ENCODE measurements around the gene MACO1.

DNA sequence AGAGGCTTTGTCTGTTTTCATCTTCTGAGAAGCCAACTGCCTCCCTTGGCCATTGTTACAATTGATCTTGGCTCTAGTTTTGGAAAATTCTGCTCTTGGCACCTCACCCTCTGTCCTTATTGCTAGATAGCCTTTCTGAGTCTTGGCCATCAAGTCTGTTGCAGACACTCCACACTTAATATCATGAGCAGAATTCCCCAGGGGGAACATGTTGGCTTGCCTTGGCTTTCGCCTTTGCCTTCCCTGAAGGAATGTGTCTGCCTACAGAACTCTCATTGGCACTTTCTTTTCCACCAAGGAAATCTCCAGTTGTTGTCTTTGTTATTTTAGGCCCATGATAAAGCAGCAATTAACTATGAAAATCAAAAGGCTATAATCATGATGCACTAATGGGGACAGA, 70.0 kb downstream of the MACO1 start:
- TF ChIP-seq, protein P1, sequence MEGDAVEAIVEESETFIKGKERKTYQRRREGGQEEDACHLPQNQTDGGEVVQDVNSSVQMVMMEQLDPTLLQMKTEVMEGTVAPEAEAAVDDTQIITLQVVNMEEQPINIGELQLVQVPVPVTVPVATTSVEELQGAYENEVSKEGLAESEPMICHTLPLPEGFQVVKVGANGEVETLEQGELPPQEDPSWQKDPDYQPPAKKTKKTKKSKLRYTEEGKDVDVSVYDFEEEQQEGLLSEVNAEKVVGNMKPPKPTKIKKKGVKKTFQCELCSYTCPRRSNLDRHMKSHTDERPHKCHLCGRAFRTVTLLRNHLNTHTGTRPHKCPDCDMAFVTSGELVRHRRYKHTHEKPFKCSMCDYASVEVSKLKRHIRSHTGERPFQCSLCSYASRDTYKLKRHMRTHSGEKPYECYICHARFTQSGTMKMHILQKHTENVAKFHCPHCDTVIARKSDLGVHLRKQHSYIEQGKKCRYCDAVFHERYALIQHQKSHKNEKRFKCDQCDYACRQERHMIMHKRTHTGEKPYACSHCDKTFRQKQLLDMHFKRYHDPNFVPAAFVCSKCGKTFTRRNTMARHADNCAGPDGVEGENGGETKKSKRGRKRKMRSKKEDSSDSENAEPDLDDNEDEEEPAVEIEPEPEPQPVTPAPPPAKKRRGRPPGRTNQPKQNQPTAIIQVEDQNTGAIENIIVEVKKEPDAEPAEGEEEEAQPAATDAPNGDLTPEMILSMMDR (CRISPR knock-in tag; IDR thresholded peaks at IDR 0.05): no peak
- TF ChIP-seq MAFK (conservative IDR thresholded peaks at IDR 0.05 in 1 of 2, IDR thresholded peaks at IDR 0.05 in 1 of 2; ENCODE audit: low read length in 2 of 2) (no peak), ZNF788 (CRISPR knock-in tag; IDR thresholded peaks at IDR 0.05; ENCODE audit: borderline replicate concordance) (no peak), CBX5 (CRISPR knock-in tag; IDR thresholded peaks at IDR 0.05; ENCODE audit: borderline replicate concordance) (no peak), GABPA (IDR thresholded peaks at IDR 0.05; ENCODE audit: low read depth, low read length) (no peak), GABPA (CRISPR knock-in tag; IDR thresholded peaks at IDR 0.05; ENCODE audit: low read depth) (no peak), NFIB (CRISPR knock-in tag; IDR thresholded peaks at IDR 0.05; ENCODE audit: borderline replicate concordance) (no peak), POLR2AphosphoS5 (IDR thresholded peaks at IDR 0.05; ENCODE audit: low read depth, low read length) (no peak), POLR2A (IDR thresholded peaks at IDR 0.05; ENCODE audit: insufficient read depth in 1 of 2, low read depth in 2 of 2, low read length in 2 of 2) (no peak), RAD21 (CRISPR knock-in tag; IDR thresholded peaks at IDR 0.05) (no peak), IRF2 (CRISPR knock-in tag; IDR thresholded peaks at IDR 0.05) (no peak)
- TF ChIP-seq, protein P2, sequence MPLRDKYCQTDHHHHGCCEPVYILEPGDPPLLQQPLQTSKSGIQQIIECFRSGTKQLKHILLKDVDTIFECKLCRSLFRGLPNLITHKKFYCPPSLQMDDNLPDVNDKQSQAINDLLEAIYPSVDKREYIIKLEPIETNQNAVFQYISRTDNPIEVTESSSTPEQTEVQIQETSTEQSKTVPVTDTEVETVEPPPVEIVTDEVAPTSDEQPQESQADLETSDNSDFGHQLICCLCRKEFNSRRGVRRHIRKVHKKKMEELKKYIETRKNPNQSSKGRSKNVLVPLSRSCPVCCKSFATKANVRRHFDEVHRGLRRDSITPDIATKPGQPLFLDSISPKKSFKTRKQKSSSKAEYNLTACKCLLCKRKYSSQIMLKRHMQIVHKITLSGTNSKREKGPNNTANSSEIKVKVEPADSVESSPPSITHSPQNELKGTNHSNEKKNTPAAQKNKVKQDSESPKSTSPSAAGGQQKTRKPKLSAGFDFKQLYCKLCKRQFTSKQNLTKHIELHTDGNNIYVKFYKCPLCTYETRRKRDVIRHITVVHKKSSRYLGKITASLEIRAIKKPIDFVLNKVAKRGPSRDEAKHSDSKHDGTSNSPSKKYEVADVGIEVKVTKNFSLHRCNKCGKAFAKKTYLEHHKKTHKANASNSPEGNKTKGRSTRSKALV (CRISPR knock-in tag; IDR thresholded peaks at IDR 0.05): no peak
- TF ChIP-seq, protein P3, sequence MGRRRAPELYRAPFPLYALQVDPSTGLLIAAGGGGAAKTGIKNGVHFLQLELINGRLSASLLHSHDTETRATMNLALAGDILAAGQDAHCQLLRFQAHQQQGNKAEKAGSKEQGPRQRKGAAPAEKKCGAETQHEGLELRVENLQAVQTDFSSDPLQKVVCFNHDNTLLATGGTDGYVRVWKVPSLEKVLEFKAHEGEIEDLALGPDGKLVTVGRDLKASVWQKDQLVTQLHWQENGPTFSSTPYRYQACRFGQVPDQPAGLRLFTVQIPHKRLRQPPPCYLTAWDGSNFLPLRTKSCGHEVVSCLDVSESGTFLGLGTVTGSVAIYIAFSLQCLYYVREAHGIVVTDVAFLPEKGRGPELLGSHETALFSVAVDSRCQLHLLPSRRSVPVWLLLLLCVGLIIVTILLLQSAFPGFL (CRISPR knock-in tag; IDR thresholded peaks at IDR 0.05): no peak
- TF ChIP-seq, protein P4, sequence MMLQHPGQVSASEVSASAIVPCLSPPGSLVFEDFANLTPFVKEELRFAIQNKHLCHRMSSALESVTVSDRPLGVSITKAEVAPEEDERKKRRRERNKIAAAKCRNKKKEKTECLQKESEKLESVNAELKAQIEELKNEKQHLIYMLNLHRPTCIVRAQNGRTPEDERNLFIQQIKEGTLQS (CRISPR knock-in tag; IDR thresholded peaks at IDR 0.05): no peak

Measured in HepG2 (cell line).